H1 (cell line): Measurements from ENCODE around the gene MRPS5. TPM values are rescaled to one million over a fixed set of nuclear protein-coding genes. Genes with fewer than 3 reads are reported as not detected.

Experiments used
- CTCF ChIA-PET: fragments of 300-600 bp; sonication (Branson Sonifier 250); formaldehyde crosslinking; loops from one replicate; lab custom pipeline; 2021; ENCODE audit not compliant: partially characterized antibody; lab: Charles Lee
- POLR2A ChIA-PET: fragments of 300-600 bp; sonication (Branson Sonifier 250); formaldehyde crosslinking; loops from one replicate; lab custom pipeline; 2021; ENCODE audit warnings: inconsistent platforms; ENCODE audit not compliant: partially characterized antibody; lab: Charles Lee
- DNase-seq, 2 experiments: peaks; one replicate each; pipeline versions ENCODE4 v3.0.0 to v3.0.0-alpha.2; 2010 to 2022; ENCODE audit warnings: low spot score in 2 of 2, low read depth in 1 of 2, mixed read lengths in 1 of 2
- FAIRE-seq: peaks from 2 replicates; lab custom pipeline; 2011; peaks lifted over from hg19 to GRCh38; lab: Jason Lieb, UNC
- H2AFZ ChIP-seq: 2 replicates; pipeline ENCODE4 v1.8.1; 2012; ENCODE audit warnings: low read length, inconsistent platforms
- H2AK5ac ChIP-seq: 2 replicates; pipeline ENCODE4 v1.6.1; 2013; ENCODE audit warnings: low read depth, low read length
- H2BK120ac ChIP-seq: replicated peaks from 2 replicates; pipeline ENCODE3; 2013; ENCODE audit warnings: low read depth, low read length, inconsistent platforms
- H2BK12ac ChIP-seq: 2 replicates; pipeline ENCODE4 v1.6.1; 2013; ENCODE audit warnings: low read depth, low read length
- H2BK15ac ChIP-seq: 2 replicates; pipeline ENCODE4 v1.6.1; 2013; ENCODE audit warnings: low read length
- H2BK20ac ChIP-seq: 2 replicates; pipeline ENCODE4 v1.6.1; 2013; ENCODE audit warnings: low read length
- H2BK5ac ChIP-seq: 2 replicates; pipeline ENCODE4 v1.6.1; 2013; ENCODE audit warnings: low read depth, low read length
- H3K14ac ChIP-seq: 2 replicates; pipeline ENCODE4 v1.6.1; 2013; ENCODE audit warnings: inconsistent platforms; ENCODE audit not compliant: insufficient read length
- H3K18ac ChIP-seq: 2 replicates; pipeline ENCODE4 v1.6.1; 2013; ENCODE audit warnings: low read length; ENCODE audit errors: extremely low read depth
- H3K23ac ChIP-seq: 2 replicates; pipeline ENCODE4 v1.6.1; 2013; ENCODE audit warnings: inconsistent platforms; ENCODE audit not compliant: insufficient read length
- H3K23me2 ChIP-seq: 2 replicates; pipeline ENCODE4 v1.6.1; 2013; ENCODE audit warnings: low read depth, low read length
- H3K27ac ChIP-seq: 2 replicates; pipeline ENCODE4 v1.6.1; 2011; ENCODE audit warnings: low read depth, low read length, inconsistent platforms
- H3K27me3 ChIP-seq, 4 experiments: replicated peaks in 1 of 4; 1 replicate in 1 of 4; 2 replicates in 3 of 4; pipeline versions ENCODE4 v1.6.1 to v1.8.1; 2011 to 2013; ENCODE audit warnings: low read length in 3 of 4, mild to moderate bottlenecking in 3 of 4, inconsistent platforms in 2 of 4, mixed read lengths in 2 of 4, moderate library complexity in 1 of 4; ENCODE audit not compliant: control insufficient read depth in 3 of 4, insufficient read depth in 3 of 4; ENCODE audit errors: extremely low read depth in 1 of 4
- H3K36me3 ChIP-seq, 4 experiments: 2 replicates each; pipeline versions ENCODE4 v1.6.1 to v1.8.1; 2011 to 2013; ENCODE audit warnings: mild to moderate bottlenecking in 4 of 4, low read length in 3 of 4, moderate library complexity in 2 of 4, control low read depth in 1 of 4, inconsistent platforms in 1 of 4; ENCODE audit not compliant: insufficient read depth in 4 of 4, control insufficient read depth in 2 of 4
- H3K4ac ChIP-seq: replicated peaks from 2 replicates; pipeline ENCODE3; 2013; ENCODE audit warnings: low read length, low read depth, mixed read lengths, inconsistent platforms; ENCODE audit not compliant: insufficient read length
- H3K4me1 ChIP-seq, 4 experiments: replicated peaks in 1 of 4; 1 replicate in 1 of 4; 2 replicates in 3 of 4; pipeline versions ENCODE4 v1.6.1 to v1.8.1; 2011 to 2013; ENCODE audit warnings: low read length in 3 of 4, inconsistent platforms in 2 of 4, mixed read lengths in 1 of 4; ENCODE audit not compliant: insufficient read depth in 4 of 4, control insufficient read depth in 3 of 4
- H3K4me2 ChIP-seq, 2 experiments: 2 replicates each; pipeline versions ENCODE4 v1.6.1 to v1.8.1; 2011 to 2013; ENCODE audit warnings: low read depth in 2 of 2, low read length in 2 of 2, control low read depth in 1 of 2, inconsistent platforms in 1 of 2, mild to moderate bottlenecking in 1 of 2; ENCODE audit not compliant: insufficient read depth in 1 of 2
- H3K4me3 ChIP-seq, 4 experiments: fragments of 200-600, 300-600 bp in 1 of 4; sonication (generic), shearing (Covaris generic), sonication (Bioruptor Twin) in 1 of 4; 2 replicates each; pipeline versions ENCODE4 v1.5.1 to v1.8.1; 2011 to 2016; ENCODE audit warnings: low read length in 4 of 4, low read depth in 3 of 4, control low read depth in 2 of 4, inconsistent platforms in 2 of 4, mild to moderate bottlenecking in 2 of 4, mixed read lengths in 1 of 4, moderate library complexity in 1 of 4; ENCODE audit not compliant: insufficient read depth in 2 of 4; ENCODE audit errors: extremely low read depth in 1 of 4
- H3K56ac ChIP-seq: replicated peaks from 2 replicates; pipeline ENCODE3; 2013; ENCODE audit warnings: low read depth, mild to moderate bottlenecking, mixed read lengths, low read length, inconsistent platforms; ENCODE audit not compliant: insufficient read length
- H3K79me1 ChIP-seq: 2 replicates; pipeline ENCODE4 v1.6.1; 2013; ENCODE audit warnings: low read depth, low read length, control low read depth
- H3K79me2 ChIP-seq, 2 experiments: 2 replicates each; pipeline versions ENCODE4 v1.6.1 to v1.8.1; 2012 to 2013; ENCODE audit warnings: low read length in 2 of 2, mild to moderate bottlenecking in 2 of 2, inconsistent platforms in 1 of 2; ENCODE audit not compliant: insufficient read depth in 2 of 2, control insufficient read depth in 1 of 2
- H3K9ac ChIP-seq, 4 experiments: replicated peaks in 1 of 4; 1 replicate in 1 of 4; 2 replicates in 3 of 4; pipeline versions ENCODE4 v1.6.1 to v1.8.1; 2011 to 2013; ENCODE audit warnings: low read depth in 3 of 4, low read length in 3 of 4, control low read depth in 2 of 4, mild to moderate bottlenecking in 2 of 4, moderate library complexity in 2 of 4, inconsistent platforms in 1 of 4; ENCODE audit errors: extremely low read depth in 1 of 4
- H3K9me3 ChIP-seq, 2 experiments: 2 replicates each; pipeline versions ENCODE4 v1.6.1 to v1.8.1; 2012 to 2013; ENCODE audit warnings: mild to moderate bottlenecking in 2 of 2, moderate library complexity in 2 of 2, control low read depth in 1 of 2, inconsistent platforms in 1 of 2, low read depth in 1 of 2, low read length in 1 of 2, mixed read lengths in 1 of 2; ENCODE audit not compliant: insufficient read depth in 2 of 2
- H4K20me1 ChIP-seq, 2 experiments: replicated peaks in 1 of 2; 2 replicates each; pipeline versions ENCODE3 to v1.8.1; 2011 to 2013; ENCODE audit warnings: inconsistent platforms in 2 of 2, low read length in 2 of 2, mild to moderate bottlenecking in 1 of 2; ENCODE audit not compliant: insufficient read depth in 2 of 2, control insufficient read depth in 1 of 2
- H4K5ac ChIP-seq: 2 replicates; pipeline ENCODE4 v1.6.1; 2013; ENCODE audit warnings: low read length, low read depth, mixed read lengths, inconsistent platforms; ENCODE audit not compliant: insufficient read length
- H4K8ac ChIP-seq: 2 replicates; pipeline ENCODE4 v1.8.0; 2013; ENCODE audit warnings: mild to moderate bottlenecking, moderate library complexity, low read length, inconsistent platforms; ENCODE audit not compliant: insufficient read depth; ENCODE audit errors: extremely low read depth
- H4K91ac ChIP-seq: replicated peaks from 2 replicates; pipeline ENCODE3; 2013; ENCODE audit warnings: low read length, mixed read lengths, inconsistent platforms; ENCODE audit not compliant: insufficient read length
- CBX5 ChIP-seq: fragments of 300-800, 300-1000 bp; sonication (generic); IDR thresholded peaks from 2 replicates; pipeline ENCODE4 v1.7.1; 2016; ENCODE audit warnings: antibody characterized with exemption, low read length, low read depth
- EZH2 ChIP-seq: fragments of 200-600 bp; sonication (generic); IDR thresholded peaks from 2 replicates; pipeline ENCODE4 v1.7.1; 2012; ENCODE audit warnings: low read depth, mild to moderate bottlenecking, moderate library complexity, low read length, inconsistent platforms; ENCODE audit not compliant: severe bottlenecking
- GTF2F1 ChIP-seq: IDR thresholded peaks from 2 replicates; pipeline ENCODE4 v1.6.1; 2012; ENCODE audit warnings: low read depth, low read length, improper control_type of control experiment, borderline replicate concordance
- JUND ChIP-seq: IDR thresholded peaks from 2 replicates; pipeline ENCODE4 v1.6.1; 2011; ENCODE audit warnings: mild to moderate bottlenecking, improper control_type of control experiment, low read length
- POLR2A ChIP-seq, 2 experiments: IDR thresholded peaks; 1 replicate in 1 of 2; 2 replicates in 1 of 2; pipeline ENCODE4 v1.6.1; 2011; ENCODE audit warnings: low read depth in 2 of 2, low read length in 2 of 2, mild to moderate bottlenecking in 2 of 2; ENCODE audit errors: control extremely low read depth in 1 of 2
- SRF ChIP-seq: IDR thresholded peaks from 2 replicates; pipeline ENCODE4 v1.6.1; 2011; ENCODE audit warnings: mild to moderate bottlenecking, low read depth, low read length, moderate library complexity
- TAF1 ChIP-seq: IDR thresholded peaks from 2 replicates; pipeline ENCODE4 v1.6.1; 2011; ENCODE audit warnings: mild to moderate bottlenecking, low read depth, low read length
- TCF12 ChIP-seq: IDR thresholded peaks from 2 replicates; pipeline ENCODE4 v1.6.1; 2011; ENCODE audit warnings: low read depth, mild to moderate bottlenecking, low read length
- WGBS, 2 experiments: shearing (Covaris generic) in 1 of 2; methylation state at CpG; one replicate each; pipeline versions ENCODE4 v1.1.6 to v1.1.7; 2013 to 2015; ENCODE audit warnings: low lambda C conversion rate in 2 of 2, mixed read lengths in 2 of 2, inconsistent platforms in 1 of 2, low coverage in 1 of 2, missing lambda C conversion rate in 1 of 2; ENCODE audit not compliant: insufficient replicate concordance in 2 of 2, insufficient coverage in 1 of 2, insufficient read length in 1 of 2; ENCODE audit errors: extremely low coverage in 1 of 2, missing lambda C conversion rate in 1 of 2; 5-methylcytosine and 5-hydroxymethylcytosine counted together
- polyA plus RNA-seq, 7 experiments: library from polyadenylated mRNA; depleted of rRNA in 3 of 7; stranded (reverse) in 5 of 7; unstranded in 2 of 7; fragments of >200 nt in 5 of 7; fragments of 200-250 nt in 2 of 7; gene quantifications; 1 replicate in 5 of 7; 2 replicates in 1 of 7; 4 replicates in 1 of 7; pipeline versions ENCODE4 v1.2.1 to v1.2.3, GENCODE V29; 2011 to 2013; ENCODE audit warnings: missing spikeins in 2 of 7, mixed read lengths in 2 of 7
- total RNA-seq: library from RNA; stranded (reverse); fragmentation: NEBNext Ultra II Directional; extraction: Animal tissue kit (Norgen Biotek cat#: 25700); gene quantifications from 2 replicates; pipeline ENCODE4 v1.2.1, GENCODE V29; 2021
- TF ChIP-seq, protein P1 (sequence below), 3 experiments: IDR thresholded peaks; 1 replicate in 2 of 3; 2 replicates in 1 of 3; pipeline versions ENCODE4 v1.5.1 to v1.6.1; 2011; ENCODE audit warnings: low read length in 3 of 3, mild to moderate bottlenecking in 3 of 3, inconsistent platforms in 2 of 3, low read depth in 1 of 3, moderate library complexity in 1 of 3; ENCODE audit not compliant: insufficient read depth in 1 of 3; ENCODE audit errors: control extremely low read depth in 1 of 3
- TF ChIP-seq, protein P2 (sequence below): IDR thresholded peaks from 2 replicates; pipeline ENCODE4 v1.6.1; 2011; ENCODE audit warnings: low read depth, mild to moderate bottlenecking, low read length; ENCODE audit not compliant: insufficient read depth

MRPS5 gene
- total and polyA plus RNA-seq, 2 of the 8 experiments (the other 6 are each of a cell fraction or from before 2014, with no cell fraction given): 36.7 to 53.0 TPM

- no peak overlapping the region for H3K9ac ChIP-seq
- FAIRE-seq (no peak), DNase-seq (no peak)
- H2AK5ac ChIP-seq: no peak overlapping the region
- H3K79me2 ChIP-seq: no peaks in the 10 kb centered on the region
- H4K91ac ChIP-seq: no peak overlapping the region
- H3K27ac ChIP-seq: no peak overlapping the region
- H2BK20ac ChIP-seq: no peak overlapping the region
- H3K36me3 ChIP-seq: no peaks in the 10 kb centered on the region
- no peak overlapping the region for H4K5ac ChIP-seq
- no peaks in the 10 kb centered on the region; a peak in 1 of 7 replicates for H3K4me1 ChIP-seq
- H4K20me1 ChIP-seq: no peaks in the 10 kb centered on the region
- no peak overlapping the region for H3K4me3 ChIP-seq
- H3K4ac ChIP-seq: no peak overlapping the region
- no peak overlapping the region for H3K18ac ChIP-seq
- H3K14ac ChIP-seq: no peak overlapping the region
- H3K56ac ChIP-seq: no peak overlapping the region
- POLR2A ChIA-PET: no interaction called here
- no peak overlapping the region for H3K23ac ChIP-seq
- 0 out of 2 replicates have a peak, but pooled peaks cover 2% of the 10 kb centered on the region for H3K23me2 ChIP-seq
- H3K9me3 ChIP-seq: peaks cover 85 to 93% of the 10 kb centered on the region in 2 experiments
- H3K79me1 ChIP-seq: no peaks in the 10 kb centered on the region; the same call in 1 of the 2 replicates
- no peak overlapping the region for H2BK5ac ChIP-seq
- WGBS, 2 experiments: 78% methylated on average over 7 of the region's 7 CpGs; no CpG with 5 or more reads in 1 of the 2 experiments
- no peak overlapping the region for H2AFZ ChIP-seq
- no peak overlapping the region for H3K4me2 ChIP-seq
- H2BK15ac ChIP-seq: no peak overlapping the region
- no peak overlapping the region for H2BK12ac ChIP-seq
- H4K8ac ChIP-seq: peak overlapping the region; percentile 63
- no peak overlapping the region for H2BK120ac ChIP-seq
- CTCF ChIA-PET: no interaction called here
- H3K27me3 ChIP-seq: no peaks in the 10 kb centered on the region
- no peak for TF ChIP-seq JUND
- no peak for TF ChIP-seq TCF12
- TF ChIP-seq, protein P1, sequence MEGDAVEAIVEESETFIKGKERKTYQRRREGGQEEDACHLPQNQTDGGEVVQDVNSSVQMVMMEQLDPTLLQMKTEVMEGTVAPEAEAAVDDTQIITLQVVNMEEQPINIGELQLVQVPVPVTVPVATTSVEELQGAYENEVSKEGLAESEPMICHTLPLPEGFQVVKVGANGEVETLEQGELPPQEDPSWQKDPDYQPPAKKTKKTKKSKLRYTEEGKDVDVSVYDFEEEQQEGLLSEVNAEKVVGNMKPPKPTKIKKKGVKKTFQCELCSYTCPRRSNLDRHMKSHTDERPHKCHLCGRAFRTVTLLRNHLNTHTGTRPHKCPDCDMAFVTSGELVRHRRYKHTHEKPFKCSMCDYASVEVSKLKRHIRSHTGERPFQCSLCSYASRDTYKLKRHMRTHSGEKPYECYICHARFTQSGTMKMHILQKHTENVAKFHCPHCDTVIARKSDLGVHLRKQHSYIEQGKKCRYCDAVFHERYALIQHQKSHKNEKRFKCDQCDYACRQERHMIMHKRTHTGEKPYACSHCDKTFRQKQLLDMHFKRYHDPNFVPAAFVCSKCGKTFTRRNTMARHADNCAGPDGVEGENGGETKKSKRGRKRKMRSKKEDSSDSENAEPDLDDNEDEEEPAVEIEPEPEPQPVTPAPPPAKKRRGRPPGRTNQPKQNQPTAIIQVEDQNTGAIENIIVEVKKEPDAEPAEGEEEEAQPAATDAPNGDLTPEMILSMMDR (IDR thresholded peaks at IDR 0.05; ENCODE audit: control extremely low read depth in 1 of 3, insufficient read depth in 1 of 3, low read depth in 1 of 3, low read length in 3 of 3): no peak
- TF ChIP-seq, protein P2, sequence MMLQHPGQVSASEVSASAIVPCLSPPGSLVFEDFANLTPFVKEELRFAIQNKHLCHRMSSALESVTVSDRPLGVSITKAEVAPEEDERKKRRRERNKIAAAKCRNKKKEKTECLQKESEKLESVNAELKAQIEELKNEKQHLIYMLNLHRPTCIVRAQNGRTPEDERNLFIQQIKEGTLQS: no peak
- no peak for TF ChIP-seq POLR2A (IDR thresholded peaks at IDR 0.05; ENCODE audit: control extremely low read depth in 1 of 2, low read depth in 2 of 2, low read length in 2 of 2)
- no peak for TF ChIP-seq GTF2F1
- no peak for TF ChIP-seq SRF
- TF ChIP-seq EZH2: no peak
- no peak for TF ChIP-seq TAF1
- no peak for TF ChIP-seq CBX5
Observed at GRCh38 chr2:95042472-95043271, 78.9 kb downstream of the MRPS5 start.
